GM11168 (cell line): Measurements from ENCODE around the gene EMC8.

ENCODE experiments used
- in situ Hi-C: fragments of 300-500 bp; cut with MboI; formaldehyde crosslinking; loops from one replicate; pipeline ENCODE4 v1.12.0; 2022; ENCODE audit warnings: low sequenced_read_pairs; ENCODE audit not compliant: unreplicated experiment

EMC8 gene

GRCh38 chr16:85835956-85836705 lies 36.8 kb upstream of the EMC8 start:
- in situ Hi-C loops = no loop called here

- in situ Hi-C loops = no loop called here
Observed at GRCh38 chr16:85835227-85835751, 35.9 kb upstream of the EMC8 start.

- in situ Hi-C loops = no loop called here
Observed at GRCh38 chr16:85834741-85835140, 35.4 kb upstream of the EMC8 start.

- in situ Hi-C loops = no loop called here
Observed at GRCh38 chr16:85833219-85833920, 34.0 kb upstream of the EMC8 start.

GRCh38 chr16:85832570-85833218 lies 33.4 kb upstream of the EMC8 start:
- in situ Hi-C loops = no loop called here

- in situ Hi-C loops = no loop called here
Observed at GRCh38 chr16:85830821-85831220, 31.5 kb upstream of the EMC8 start.

- in situ Hi-C loops = loop anchor here (10.0 kb wide), 1 partner anchor 155 kb away; no protein-coding TSS in a partner anchor
Observed at GRCh38 chr16:85829751-85830445, 30.6 kb upstream of the EMC8 start.

- in situ Hi-C loops = loop anchor here (10.0 kb wide), 1 partner anchor 156 kb away; no protein-coding TSS in a partner anchor
Observed at GRCh38 chr16:85829171-85829719, 29.9 kb upstream of the EMC8 start.

GRCh38 chr16:85828166-85828565 lies 28.8 kb upstream of the EMC8 start:
- in situ Hi-C loops = loop anchor here (10.0 kb wide), 1 partner anchor 157 kb away; no protein-coding TSS in a partner anchor

- in situ Hi-C loops = loop anchor here (10.0 kb wide), 1 partner anchor 158 kb away; no protein-coding TSS in a partner anchor
Observed at GRCh38 chr16:85826686-85827247, 27.4 kb upstream of the EMC8 start.

- in situ Hi-C loops = loop anchor here (10.0 kb wide), 1 partner anchor 159 kb away; no protein-coding TSS in a partner anchor
Observed at GRCh38 chr16:85825326-85825725, 26.0 kb upstream of the EMC8 start.

GRCh38 chr16:85824161-85825135 lies 25.1 kb upstream of the EMC8 start:
- in situ Hi-C loops = loop anchor here (5.0 to 10.0 kb wide), 3 partner anchors 68 to 193 kb away; no protein-coding TSS in a partner anchor

GRCh38 chr16:85823328-85823920 lies 24.1 kb upstream of the EMC8 start:
- in situ Hi-C loops = loop anchor here (5.0 to 10.0 kb wide), 3 partner anchors 69 to 194 kb away; no protein-coding TSS in a partner anchor

GRCh38 chr16:85822145-85822544 lies 22.8 kb upstream of the EMC8 start:
- in situ Hi-C loops = loop anchor here (5.0 to 10.0 kb wide), 3 partner anchors 70 to 195 kb away; no protein-coding TSS in a partner anchor

- in situ Hi-C loops = loop anchor here (5.0 to 10.0 kb wide), 3 partner anchors 71 to 196 kb away; no protein-coding TSS in a partner anchor
Observed at GRCh38 chr16:85821390-85822135, 22.2 kb upstream of the EMC8 start.

GRCh38 chr16:85820604-85821372 lies 21.4 kb upstream of the EMC8 start:
- in situ Hi-C loops = loop anchor here (5.0 to 10.0 kb wide), 3 partner anchors 72 to 197 kb away; no protein-coding TSS in a partner anchor
